ENCODE results near the gene LTB4R2. TPM values are rescaled to one million over a fixed set of nuclear protein-coding genes. Genes with fewer than 3 reads are reported as not detected.

The LTB4R2 gene
- total and polyA plus RNA-seq, 2 donors (not counting 3 experiments of a cell fraction or from before 2014, with no cell fraction given): 5.5 to 13.1 TPM

DNA sequence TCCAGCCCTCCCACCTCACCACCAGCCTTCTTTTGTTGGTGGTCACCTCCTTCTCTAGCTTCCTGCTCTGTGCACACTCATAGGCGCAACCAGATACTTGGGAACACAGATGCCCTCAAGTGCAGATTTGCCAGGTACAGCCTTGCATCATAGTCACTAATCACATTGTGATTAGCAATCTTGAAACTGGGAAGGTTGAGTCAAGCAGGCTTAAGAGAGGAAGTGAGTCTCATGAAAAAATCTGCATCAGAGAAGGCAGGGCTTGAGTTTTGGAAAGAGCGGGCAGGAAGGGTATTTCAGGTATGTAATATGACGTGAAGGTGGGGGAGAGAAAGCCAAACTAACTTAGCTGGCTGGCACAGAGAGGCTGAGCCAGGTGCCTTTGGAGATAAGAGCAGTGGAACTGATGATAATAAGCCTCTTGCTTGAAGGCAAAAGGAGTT is 35.8 kb upstream of the LTB4R2 start:
- Histone ChIP-seq H3K4me3 (replicated peaks in 1 of 3; ENCODE audit: insufficient read depth in 1 of 3, low read depth in 1 of 3, low read length in 3 of 3) (no peak overlapping the region), H3K79me2 (ENCODE audit: control insufficient read depth, insufficient read depth, low read length) (no peaks in the 10 kb centered on the region), H2AFZ (ENCODE audit: low read depth, low read length) (no peak overlapping the region), H3K9me1 (replicated peaks; ENCODE audit: control insufficient read depth, extremely low read depth, insufficient read depth, low read length) (no peaks in the 10 kb centered on the region), H4K20me1 (replicated peaks; ENCODE audit: control insufficient read depth, extremely low read depth, insufficient read depth, low read length) (no peaks in the 10 kb centered on the region), H3K27me3 (ENCODE audit: control insufficient read depth in 2 of 2, insufficient read depth in 2 of 2, low read length in 2 of 2) (no peaks in the 10 kb centered on the region), H3K36me3 (ENCODE audit: control insufficient read depth in 2 of 2, extremely low read depth in 1 of 2, insufficient read depth in 2 of 2, low read length in 2 of 2) (peaks cover under 1 to 3% of the 10 kb centered on the region in 2 experiments), H3K4me1 (ENCODE audit: control insufficient read depth, extremely low read depth, insufficient read depth, low read length) (peaks cover 9% of the 10 kb centered on the region), H3K4me2 (ENCODE audit: insufficient read depth, low read length) (no peak overlapping the region), H3K27ac (ENCODE audit: insufficient read depth, low read depth, low read length) (no peak overlapping the region), H3K9ac (replicated peaks; ENCODE audit: extremely low read depth, insufficient read depth, low read length) (no peak overlapping the region), H3K9me3 (replicated peaks; ENCODE audit: control insufficient read depth, insufficient read depth, low read length) (no peaks in the 10 kb centered on the region)
- dilution Hi-C loops (cut with MboI; ENCODE audit: extremely low pct_ligation_motif_present, low sequenced_read_pairs): no loop called here
- no peak for DNase-seq (ENCODE audit: low read depth, low spot score)
- FAIRE-seq: no peak
- intact Hi-C loops (cut with micrococcal nuclease): no loop called here
- POLR2A ChIA-PET: no interaction called here
- CTCF ChIA-PET: interaction anchor here (1.1 to 3.6 kb wide), 2 partner anchors 9 to 24 kb away, joined by 5 to 21 read pairs; no protein-coding TSS in a partner anchor
- TF ChIP-seq, protein P1, sequence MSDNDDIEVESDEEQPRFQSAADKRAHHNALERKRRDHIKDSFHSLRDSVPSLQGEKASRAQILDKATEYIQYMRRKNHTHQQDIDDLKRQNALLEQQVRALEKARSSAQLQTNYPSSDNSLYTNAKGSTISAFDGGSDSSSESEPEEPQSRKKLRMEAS (IDR thresholded peaks at IDR 0.05; ENCODE audit: insufficient read depth, insufficient read length): no peak
- TF ChIP-seq EZH2 (IDR thresholded peaks at IDR 0.05; ENCODE audit: borderline replicate concordance, low read depth, low read length, severe bottlenecking): no peak
- TF ChIP-seq MYC (IDR thresholded peaks at IDR 0.05; ENCODE audit: low read depth, low read length): no peak
- TF ChIP-seq JUN (IDR thresholded peaks at IDR 0.05; ENCODE audit: borderline replicate concordance, insufficient read depth, insufficient read length, low read depth): no peak
- TF ChIP-seq POLR2AphosphoS5 (IDR thresholded peaks at IDR 0.05; ENCODE audit: insufficient read depth, low read depth, low read length): no peak
- no peak for TF ChIP-seq FOS (IDR thresholded peaks at IDR 0.05; ENCODE audit: borderline replicate concordance, insufficient read depth, low read length)
- TF ChIP-seq POLR2A (IDR thresholded peaks at IDR 0.05; ENCODE audit: low read depth, low read length): no peak
- TF ChIP-seq GATA2 (IDR thresholded peaks at IDR 0.05; ENCODE audit: insufficient read depth, insufficient read length, low read depth, low read length): no peak
- TF ChIP-seq, protein P2, sequence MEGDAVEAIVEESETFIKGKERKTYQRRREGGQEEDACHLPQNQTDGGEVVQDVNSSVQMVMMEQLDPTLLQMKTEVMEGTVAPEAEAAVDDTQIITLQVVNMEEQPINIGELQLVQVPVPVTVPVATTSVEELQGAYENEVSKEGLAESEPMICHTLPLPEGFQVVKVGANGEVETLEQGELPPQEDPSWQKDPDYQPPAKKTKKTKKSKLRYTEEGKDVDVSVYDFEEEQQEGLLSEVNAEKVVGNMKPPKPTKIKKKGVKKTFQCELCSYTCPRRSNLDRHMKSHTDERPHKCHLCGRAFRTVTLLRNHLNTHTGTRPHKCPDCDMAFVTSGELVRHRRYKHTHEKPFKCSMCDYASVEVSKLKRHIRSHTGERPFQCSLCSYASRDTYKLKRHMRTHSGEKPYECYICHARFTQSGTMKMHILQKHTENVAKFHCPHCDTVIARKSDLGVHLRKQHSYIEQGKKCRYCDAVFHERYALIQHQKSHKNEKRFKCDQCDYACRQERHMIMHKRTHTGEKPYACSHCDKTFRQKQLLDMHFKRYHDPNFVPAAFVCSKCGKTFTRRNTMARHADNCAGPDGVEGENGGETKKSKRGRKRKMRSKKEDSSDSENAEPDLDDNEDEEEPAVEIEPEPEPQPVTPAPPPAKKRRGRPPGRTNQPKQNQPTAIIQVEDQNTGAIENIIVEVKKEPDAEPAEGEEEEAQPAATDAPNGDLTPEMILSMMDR (IDR thresholded peaks at IDR 0.05; ENCODE audit: extremely low read depth in 1 of 2, insufficient read depth in 1 of 2, low read depth in 1 of 2, low read length in 2 of 2): no peak
- no TSS peak for BruUV-seq (replicated peaks)

All from endothelial cell of umbilical vein (primary cell).